Thoracic aorta (tissue), 2 donors: ENCODE results near the gene GMPPA. TPM values are rescaled to one million over a fixed set of nuclear protein-coding genes. Genes with fewer than 3 reads are reported as not detected.
A peak's percentile ranks its signal among the peaks of the same experiment; 100 is the strongest.

ENCODE experiments used
- ATAC-seq: fragments of 150-250 bp; one replicate; pipeline ENCODE4 v1.8.0; 2017; ENCODE audit warnings: low read depth; ENCODE audit not compliant: insufficient number of reproducible peaks, low FRiP score
- DNase-seq: peaks from one replicate; pipeline ENCODE4 v3.0.0-alpha.2; 2020; ENCODE audit warnings: low spot score
- H3K27ac ChIP-seq, 2 donors: fragments of 200-600 bp; sonication (generic); 1 replicate in 1 of 2; 2 replicates in 1 of 2; pipeline ENCODE4 v1.5.1; 2016; ENCODE audit warnings: mild to moderate bottlenecking in 2 of 2, moderate library complexity in 2 of 2
- H3K27me3 ChIP-seq: fragments of 200-600 bp; sonication (generic); replicated peaks from 2 replicates; pipeline ENCODE4 v1.6.0; 2016; ENCODE audit warnings: mild to moderate bottlenecking; ENCODE audit not compliant: insufficient read depth
- H3K36me3 ChIP-seq: fragments of 200-600 bp; sonication (generic); one replicate; pipeline ENCODE4 v1.5.1; 2016
- H3K4me1 ChIP-seq, 2 donors: fragments of 200-600 bp; sonication (generic); 1 replicate in 1 of 2; 2 replicates in 1 of 2; pipeline versions ENCODE4 v1.5.1 to v1.6.0; 2016; ENCODE audit warnings: low read depth in 2 of 2, mild to moderate bottlenecking in 1 of 2; ENCODE audit not compliant: control insufficient read depth in 1 of 2
- H3K4me3 ChIP-seq: fragments of 200-600 bp; sonication (generic); 2 replicates; pipeline ENCODE4 v1.5.1; 2016; ENCODE audit warnings: mild to moderate bottlenecking
- H3K9me3 ChIP-seq: fragments of 200-600 bp; sonication (generic); 2 replicates; pipeline ENCODE4 v1.5.1; 2016
- CTCF ChIP-seq: fragments of 200-600 bp; sonication (generic); IDR thresholded peaks from one replicate; pipeline ENCODE4 v1.5.1; 2019; ENCODE audit warnings: antibody characterized with exemption
- total RNA-seq, 2 donors: library from RNA; depleted of rRNA; stranded (reverse); fragments of >200 nt; gene quantifications; one replicate each; pipeline versions ENCODE4 v1.1.0 to v1.2.3, GENCODE V29; 2016

Gene GMPPA
- total RNA-seq, 2 donors from 2014 or later = 30.5 to 56.5 TPM

GRCh38 chr2:219540784-219541504, 42.3 kb downstream of the GMPPA start:
- no peak for DNase-seq
- Histone ChIP-seq H3K4me3 (no peak overlapping the region), H3K9me3 (no peaks in the 10 kb centered on the region), H3K27ac (no peak overlapping the region), H3K4me1 (peaks cover 15 to 24% of the 10 kb centered on the region in 2 donors), H3K27me3 (no peaks in the 10 kb centered on the region), H3K36me3 (peaks cover 26% of the 10 kb centered on the region)
- no peak for ATAC-seq
- no peak for TF ChIP-seq CTCF

DNA sequence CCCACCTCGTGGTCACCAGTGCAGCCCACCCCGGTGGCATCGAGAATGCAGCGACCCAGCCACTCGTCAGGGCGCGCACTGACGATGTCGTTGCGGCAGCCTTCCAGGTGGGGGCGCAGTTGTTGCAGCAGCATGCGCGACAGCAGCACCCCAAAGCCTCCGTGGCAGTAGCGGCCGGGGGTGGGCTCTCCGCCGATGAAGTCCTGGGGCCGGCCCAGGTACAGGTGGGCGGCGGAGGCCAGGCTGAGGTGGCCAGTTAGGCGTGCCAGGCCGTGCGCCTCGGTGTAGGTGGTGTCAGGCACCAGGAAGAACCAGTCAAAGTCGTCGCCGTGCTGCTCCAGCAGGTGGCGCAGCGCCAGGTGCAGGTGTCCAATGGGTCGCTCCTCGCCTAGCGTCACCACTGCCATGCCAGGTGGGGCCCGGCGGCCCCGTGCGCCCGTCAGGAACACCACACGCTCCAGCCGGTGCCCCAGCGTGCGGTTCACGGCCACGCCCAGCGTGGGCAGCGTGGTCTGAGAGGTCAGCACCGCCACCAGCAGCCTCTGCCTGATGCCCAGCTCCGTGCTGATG, 43.0 kb downstream of the GMPPA start:
- Histone ChIP-seq H3K4me1 (peaks cover 15 to 24% of the 10 kb centered on the region in 2 donors), H3K36me3 (peaks cover 26% of the 10 kb centered on the region), H3K27ac (no peak overlapping the region), H3K9me3 (no peaks in the 10 kb centered on the region), H3K4me3 (peak overlapping the region; percentile 64), H3K27me3 (no peaks in the 10 kb centered on the region)
- peak; percentile 85 for TF ChIP-seq CTCF
- DNase-seq = no peak
- ATAC-seq = no peak

- no peaks in the 10 kb centered on the region for H3K27me3 ChIP-seq
- no peak for TF ChIP-seq CTCF
- H3K27ac ChIP-seq = peak overlapping the region; percentile 83 to 94
- H3K36me3 ChIP-seq = peaks cover 26% of the 10 kb centered on the region
- H3K4me3 ChIP-seq = peak overlapping the region; percentile 91
- no peak for DNase-seq
- ATAC-seq = peak; percentile 25
- no peaks in the 10 kb centered on the region for H3K9me3 ChIP-seq
- H3K4me1 ChIP-seq = peaks cover 15 to 24% of the 10 kb centered on the region in 2 donors
Measured at GRCh38 chr2:219542931-219543595, 44.4 kb downstream of the GMPPA start.

GRCh38 chr2:219543596-219544358, 45.1 kb downstream of the GMPPA start, which contains the start of the genes CHPF and TMEM198:
Gene CHPF, minus strand, starts transcription at chr2:219543809. Its CDS starts 271 bp downstream, at chr2:219543538.
Gene TMEM198, plus strand, starts transcription at chr2:219544028. Its CDS starts 700 bp downstream, at chr2:219544728.
- no peaks in the 10 kb centered on the region for H3K27me3 ChIP-seq
- H3K4me3 ChIP-seq = peak within 1 kb of the TSS; percentile 91
- H3K27ac ChIP-seq = peak within 1 kb of the TSS; percentile 83 to 94
- peaks cover 15 to 24% of the 10 kb centered on the region in 2 donors for H3K4me1 ChIP-seq
- TF ChIP-seq CTCF = no peak
- ATAC-seq (peak; percentile 89), DNase-seq (peak; percentile 93)
- H3K36me3 ChIP-seq = peaks cover 25% of the 10 kb centered on the region
- no peaks in the 10 kb centered on the region for H3K9me3 ChIP-seq
